Globus pallidus (tissue), 1 donor: ENCODE results near the gene FRMD4A.

Experiments used
- DNase-seq: peaks from one replicate; pipeline ENCODE4 v3.0.0-alpha.2; 2015; ENCODE audit warnings: low spot score

The FRMD4A gene

DNA sequence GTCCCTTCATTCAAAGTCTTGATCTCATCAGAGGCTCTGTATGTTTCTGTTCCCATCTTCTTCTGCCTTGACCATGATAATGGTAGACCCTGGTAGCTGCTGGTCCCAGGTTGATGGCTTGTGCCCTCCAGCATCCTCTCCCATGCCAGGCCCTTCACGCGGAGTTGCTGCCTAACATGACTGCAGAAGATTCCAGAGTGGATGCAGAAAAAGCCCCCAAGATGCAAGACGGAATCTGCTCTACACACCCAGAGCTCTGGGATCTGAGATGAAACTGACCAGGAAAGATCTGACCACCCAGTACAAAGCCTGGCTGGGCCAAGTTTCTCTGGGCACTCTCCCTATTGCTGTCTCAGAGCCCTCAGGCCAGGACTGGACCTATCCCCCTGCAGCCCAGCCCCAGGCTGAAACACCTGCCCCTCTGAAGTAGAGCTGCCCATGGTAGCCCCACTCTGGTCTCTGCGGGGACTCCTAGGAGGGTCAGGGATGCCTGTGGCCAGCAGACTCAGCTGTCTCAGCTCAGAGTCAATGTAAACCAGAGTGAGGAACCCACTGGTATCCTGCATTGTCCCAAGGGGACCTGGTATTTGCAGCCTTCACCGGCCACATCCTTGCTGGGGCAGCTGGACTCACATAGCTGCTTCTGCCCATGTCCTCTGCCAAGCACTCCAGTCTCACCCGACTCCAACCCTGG is 9.5 kb upstream of the FRMD4A start:
- DNase-seq = no peak

DNA sequence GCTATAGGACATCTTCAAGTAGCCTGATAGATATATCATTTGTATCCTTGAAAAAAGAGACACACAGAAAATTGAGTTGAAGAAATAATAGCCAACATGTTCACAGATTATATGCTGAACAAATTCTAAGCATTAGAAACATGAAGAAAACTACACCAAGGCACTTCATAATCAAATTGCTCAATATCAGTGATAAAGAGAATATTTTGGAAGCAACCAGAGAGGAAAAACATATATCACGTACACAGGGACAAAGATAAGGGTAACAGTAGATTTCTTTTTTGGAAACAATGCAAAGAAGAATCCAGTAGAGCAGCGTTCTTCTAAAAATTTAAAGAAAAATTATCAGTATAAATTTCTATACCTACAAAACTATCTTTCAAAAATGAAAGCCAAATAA is 6.0 kb upstream of the FRMD4A start:
- no peak for DNase-seq

GRCh38 chr10:14334771-14335170 is 4.0 kb upstream of the FRMD4A start:
- no peak for DNase-seq

- no peak for DNase-seq
Measured at GRCh38 chr10:14333606-14334005, 2.9 kb upstream of the FRMD4A start.

GRCh38 chr10:14332903-14333302 is 2.2 kb upstream of the FRMD4A start:
- DNase-seq = no peak

- no peak for DNase-seq
Measured at GRCh38 chr10:14329746-14330173, 964 bp downstream of the FRMD4A start.

- no peak for DNase-seq
Measured at GRCh38 chr10:14328881-14329672, 1.6 kb downstream of the FRMD4A start.

GRCh38 chr10:14327527-14327926 is 3.2 kb downstream of the FRMD4A start:
- DNase-seq = no peak

DNA sequence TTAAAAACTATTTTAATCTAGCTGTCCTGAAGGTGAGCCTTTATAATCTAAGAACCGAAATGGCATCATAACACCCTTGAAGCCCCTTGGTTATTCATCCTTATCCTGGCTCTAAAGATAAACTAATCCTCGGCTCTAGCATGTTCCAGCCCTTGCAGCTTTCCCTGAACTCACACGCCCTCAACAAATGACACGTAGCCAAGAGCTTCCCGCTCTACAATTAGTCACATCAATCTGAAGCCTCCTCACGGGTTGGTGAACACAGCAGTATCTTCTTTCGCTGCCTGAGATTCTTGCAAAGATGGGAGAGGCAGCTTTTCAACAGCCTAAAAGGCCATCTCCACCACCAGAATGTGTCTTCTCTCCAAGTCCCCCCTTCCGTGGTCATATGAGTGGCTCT is 4.1 kb downstream of the FRMD4A start:
- no peak for DNase-seq

- no peak for DNase-seq
Measured at GRCh38 chr10:14325325-14325955, 5.3 kb downstream of the FRMD4A start.

DNA sequence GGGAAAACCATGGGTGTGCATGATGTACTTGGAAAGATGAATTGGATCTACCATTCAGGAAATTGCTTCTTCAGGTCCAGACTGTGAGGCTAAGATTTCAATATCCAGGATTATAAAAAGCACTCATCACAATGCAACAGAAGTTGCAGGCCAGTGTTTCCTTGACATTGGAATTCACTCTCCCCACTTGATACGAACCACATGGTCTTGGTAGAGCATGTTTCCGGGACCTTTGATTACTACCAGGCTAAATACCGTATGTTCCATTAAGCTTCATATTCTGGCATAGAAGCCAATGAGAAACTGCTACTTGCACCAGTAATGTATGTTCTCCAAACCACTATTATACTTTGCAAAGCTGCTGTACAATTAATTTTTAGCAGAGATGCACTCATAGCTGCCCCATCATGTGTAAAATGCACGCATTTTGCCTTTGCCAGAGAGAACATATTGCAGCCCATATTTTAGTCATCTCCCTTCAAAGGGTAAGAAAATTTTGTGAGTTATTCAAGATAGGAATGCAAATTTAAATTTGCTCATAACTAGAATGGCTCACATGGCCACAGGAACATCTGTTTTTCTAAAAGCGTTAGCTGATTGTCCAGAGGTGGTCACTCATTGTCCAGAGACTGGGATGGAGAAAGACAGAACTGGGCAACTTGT is 8.1 kb downstream of the FRMD4A start:
- DNase-seq = no peak

- DNase-seq = no peak
Measured at GRCh38 chr10:14318007-14318406, 12.7 kb downstream of the FRMD4A start.

DNA sequence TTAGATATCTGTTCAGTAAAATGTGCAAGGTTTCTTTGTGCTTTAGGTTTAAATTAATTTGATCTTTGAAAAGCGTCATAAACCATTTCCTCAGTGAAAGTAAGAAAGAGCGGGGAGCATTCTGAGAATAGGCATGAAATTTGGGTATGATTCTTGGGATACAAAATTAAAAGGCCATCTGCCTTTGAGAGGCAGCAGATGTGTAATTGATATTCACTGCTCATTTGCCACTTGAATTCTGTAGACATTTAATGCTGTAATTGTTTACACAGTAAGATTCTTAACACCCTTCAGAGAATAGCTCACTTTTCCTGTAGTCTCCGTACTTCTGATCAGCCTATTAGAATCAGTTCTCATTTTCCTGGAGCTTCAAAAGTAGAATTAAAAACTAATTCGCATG is 18.7 kb downstream of the FRMD4A start:
- DNase-seq = no peak

- DNase-seq = no peak
Measured at GRCh38 chr10:14311206-14311957, 19.3 kb downstream of the FRMD4A start.

DNA sequence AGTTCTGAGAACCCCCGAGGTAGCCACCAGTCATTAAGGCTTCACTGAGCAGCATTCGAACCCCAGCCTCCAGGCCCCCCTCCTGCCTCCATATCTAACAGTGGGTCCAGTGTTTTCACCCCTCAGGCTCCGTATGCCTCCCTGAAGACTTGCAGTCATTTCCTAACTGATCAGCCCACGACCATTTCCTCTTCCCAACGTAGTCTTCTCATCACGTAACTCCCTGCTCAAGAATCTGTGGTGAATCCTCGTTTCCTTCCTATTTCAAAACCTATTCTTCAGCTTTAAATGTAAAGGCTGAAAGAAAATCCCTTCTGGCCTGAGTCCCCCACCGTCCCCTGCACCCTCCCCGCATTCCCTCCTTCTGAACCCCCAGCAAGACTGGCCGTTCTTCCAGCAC is 21.1 kb downstream of the FRMD4A start:
- no peak for DNase-seq

GRCh38 chr10:14306190-14306589 is 24.5 kb downstream of the FRMD4A start:
- no peak for DNase-seq

DNA sequence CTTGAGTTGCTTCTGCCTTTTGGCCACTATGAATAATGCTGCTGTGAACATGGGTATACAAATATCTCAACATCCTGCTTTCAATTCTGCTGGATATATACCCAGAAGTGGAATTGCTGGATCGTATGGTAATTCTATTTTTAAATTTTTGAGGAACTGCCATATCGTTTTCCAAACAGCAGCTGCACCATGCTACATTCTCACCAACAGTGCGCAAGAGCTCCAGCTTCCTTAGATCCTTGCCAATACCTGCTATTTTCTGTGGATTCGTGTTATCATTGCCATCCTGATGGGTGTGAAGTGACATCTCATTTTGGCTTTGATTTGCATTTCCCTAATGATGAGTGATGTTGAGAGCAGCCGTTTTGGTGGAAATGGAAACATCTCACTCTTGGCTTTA is 26.7 kb downstream of the FRMD4A start:
- DNase-seq = no peak

DNA sequence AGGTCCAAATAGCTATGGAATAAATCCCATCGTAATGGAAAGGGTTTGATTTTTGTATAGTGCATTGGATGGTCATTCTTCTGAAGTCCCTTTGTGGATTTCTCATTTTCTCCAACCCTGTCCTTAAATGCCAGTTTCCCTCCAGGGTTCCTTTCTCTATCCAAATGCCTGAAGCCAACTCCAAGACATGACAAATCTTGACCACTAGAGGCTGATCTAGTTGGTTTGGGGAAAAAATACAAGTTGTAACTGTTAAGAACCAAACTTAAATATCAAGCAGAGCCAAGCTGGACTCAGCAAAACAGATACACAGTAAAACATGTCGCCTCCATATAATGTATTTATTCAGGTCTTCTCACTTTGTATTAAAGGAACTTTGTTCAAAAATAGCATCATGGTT is 28.7 kb downstream of the FRMD4A start:
- no peak for DNase-seq

GRCh38 chr10:14299556-14299955 is 31.2 kb downstream of the FRMD4A start:
- DNase-seq = no peak

DNA sequence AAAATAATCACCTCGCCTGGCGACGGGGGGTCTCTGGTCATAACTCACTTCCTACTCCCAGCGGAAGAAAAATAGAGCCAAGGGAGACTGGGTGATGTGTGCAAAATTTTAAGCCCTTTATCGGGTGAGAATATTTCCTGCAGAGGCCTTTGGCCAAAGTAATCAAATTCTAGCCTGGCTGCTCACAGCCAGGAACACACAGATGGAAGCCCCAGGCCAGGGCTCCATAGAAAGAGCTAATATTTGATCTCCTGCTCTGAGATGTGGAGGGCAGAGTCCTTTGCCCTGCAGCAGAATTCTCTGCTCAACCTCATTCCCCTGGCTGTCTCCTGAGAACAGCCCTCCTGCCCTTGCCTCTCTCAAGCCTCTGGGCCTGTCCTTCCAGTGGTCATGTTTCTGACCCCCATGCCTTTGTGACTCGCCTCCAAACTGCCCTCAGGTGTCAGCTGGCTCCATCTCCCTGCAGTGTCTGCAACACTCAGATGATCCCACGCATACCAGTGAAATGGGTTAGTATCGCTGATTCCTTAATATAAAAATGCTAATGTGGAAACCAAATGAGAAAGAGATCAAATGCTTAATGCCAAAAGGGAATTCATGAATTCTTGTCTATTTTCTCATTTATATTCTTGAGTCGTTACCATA is 34.5 kb downstream of the FRMD4A start:
- no peak for DNase-seq

GRCh38 chr10:14294347-14295059 is 36.2 kb downstream of the FRMD4A start:
- no peak for DNase-seq
